Gastroesophageal sphincter (tissue), 3 donors: ENCODE data around the gene NR0B2.

Experiments used
- CTCF ChIP-seq, 4 experiments: fragments of 200-600 bp in 2 of 4; fragments of 450-650 bp in 2 of 4; sonication (generic) in 1 of 4; IDR thresholded peaks; one replicate each; pipeline ENCODE4 v1.5.1; 2017 to 2019; ENCODE audit warnings: antibody characterized with exemption in 4 of 4, mild to moderate bottlenecking in 2 of 4, moderate library complexity in 2 of 4
- POLR2A ChIP-seq, 2 donors: fragments of 450-650 bp; IDR thresholded peaks; one replicate each; pipeline ENCODE4 v1.6.1; 2017; ENCODE audit warnings: antibody characterized with exemption in 2 of 2, mild to moderate bottlenecking in 2 of 2, moderate library complexity in 1 of 2
- POLR2AphosphoS5 ChIP-seq: sonication (generic); formaldehyde crosslinking; IDR thresholded peaks from one replicate; pipeline ENCODE4 v1.6.1; 2017; ENCODE audit warnings: antibody characterized with exemption

DNA sequence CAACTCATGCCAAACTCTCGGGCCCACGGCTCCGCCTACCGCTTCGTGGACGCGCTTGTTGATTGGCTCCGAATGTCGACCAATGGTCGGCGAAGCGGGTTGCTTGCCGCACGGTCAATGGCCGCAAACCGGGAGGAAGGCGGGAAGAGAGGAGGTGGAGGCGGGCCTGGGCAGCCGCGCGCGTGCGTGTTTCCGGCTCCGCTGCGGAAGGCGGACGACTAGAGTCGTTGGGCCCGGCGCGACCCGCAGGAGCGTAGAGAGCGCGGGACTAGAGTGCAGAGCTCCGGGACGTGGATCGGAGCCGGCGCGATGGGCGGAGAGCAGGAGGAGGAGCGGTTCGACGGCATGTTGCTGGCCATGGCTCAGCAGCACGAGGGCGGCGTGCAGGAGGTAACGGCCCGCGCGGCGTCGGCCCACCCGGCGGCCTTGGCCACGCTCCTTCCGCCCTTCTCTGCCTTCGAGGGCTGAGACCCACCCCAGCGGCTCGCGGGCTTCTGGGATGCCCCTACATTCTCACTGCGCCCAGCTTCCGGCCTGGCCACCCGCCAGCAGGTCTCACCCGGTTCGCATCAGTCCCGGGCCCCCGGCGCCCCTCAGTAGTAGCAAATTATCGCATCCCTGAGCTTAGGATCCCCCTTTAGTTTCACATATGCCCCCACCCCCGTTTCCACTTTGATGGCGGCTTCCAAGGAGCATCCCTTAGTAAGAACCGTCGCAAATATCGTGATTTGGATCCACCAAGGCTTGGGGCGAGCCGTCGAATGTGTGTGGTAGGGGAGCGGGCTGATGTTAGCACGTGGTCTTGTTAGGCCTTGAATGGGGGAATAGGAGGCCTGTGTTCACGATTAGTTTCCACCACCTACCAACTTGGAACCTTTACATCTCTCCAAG lies 8.0 kb upstream of the NR0B2 start, which contains the start of gene NUDC:
- TF ChIP-seq CTCF (IDR thresholded peaks at IDR 0.05) (peak in 2 of 4 experiments; percentile 8 to 27), POLR2A (IDR thresholded peaks at IDR 0.05) (peak; percentile 79 to 86), POLR2AphosphoS5 (peak; percentile 94)
